AG04450 (cell line): ENCODE results near the gene GAB3. TPM values are rescaled to one million over a fixed set of nuclear protein-coding genes. Genes with fewer than 3 reads are reported as not detected.
A peak's percentile ranks its signal among the peaks of the same experiment; 100 is the strongest.

Experiments used
- CTCF ChIA-PET: fragments of 300-600, 350-600 bp; formaldehyde crosslinking; extraction: SDS; loops from one replicate; lab custom pipeline; 2022; ENCODE audit warnings: antibody characterized with exemption, inconsistent platforms; lab: Charles Lee
- POLR2A ChIA-PET: fragments of 350-600 bp; formaldehyde crosslinking; extraction: SDS; loops from one replicate; lab custom pipeline; 2021; ENCODE audit warnings: antibody characterized with exemption, inconsistent platforms; lab: Yijun Ruan, JAX
- DNase-seq: peaks from one replicate; pipeline ENCODE4 v3.0.0-alpha.2; 2011; ENCODE audit warnings: low read depth, low spot score
- H3K27ac ChIP-seq: one replicate; pipeline ENCODE4 v1.5.1; 2012; ENCODE audit warnings: low read depth, low read length, control low read depth
- H3K27me3 ChIP-seq: one replicate; pipeline ENCODE4 v1.6.0; 2012; ENCODE audit warnings: low read length; ENCODE audit not compliant: control insufficient read depth, insufficient read depth
- H3K4me3 ChIP-seq: 2 replicates; pipeline ENCODE4 v1.5.1; 2011; ENCODE audit warnings: mild to moderate bottlenecking, low read depth, low read length, control low read depth
- H3K9me3 ChIP-seq: 2 replicates; pipeline ENCODE4 v1.5.1; 2012; ENCODE audit warnings: low read length; ENCODE audit not compliant: control insufficient read depth, insufficient read depth
- CTCF ChIP-seq: IDR thresholded peaks from 2 replicates; pipeline ENCODE4 v1.5.1; 2011; ENCODE audit warnings: low read depth, low read length, control low read depth, inconsistent platforms
- polyA plus RNA-seq: library from polyadenylated mRNA; depleted of rRNA; stranded (reverse); fragments of >200 nt; gene quantifications from 2 replicates; pipeline ENCODE4 v1.2.3, GENCODE V29; 2011

GAB3 gene
- polyA plus RNA-seq, 1 experiment: 2.5 TPM

DNA sequence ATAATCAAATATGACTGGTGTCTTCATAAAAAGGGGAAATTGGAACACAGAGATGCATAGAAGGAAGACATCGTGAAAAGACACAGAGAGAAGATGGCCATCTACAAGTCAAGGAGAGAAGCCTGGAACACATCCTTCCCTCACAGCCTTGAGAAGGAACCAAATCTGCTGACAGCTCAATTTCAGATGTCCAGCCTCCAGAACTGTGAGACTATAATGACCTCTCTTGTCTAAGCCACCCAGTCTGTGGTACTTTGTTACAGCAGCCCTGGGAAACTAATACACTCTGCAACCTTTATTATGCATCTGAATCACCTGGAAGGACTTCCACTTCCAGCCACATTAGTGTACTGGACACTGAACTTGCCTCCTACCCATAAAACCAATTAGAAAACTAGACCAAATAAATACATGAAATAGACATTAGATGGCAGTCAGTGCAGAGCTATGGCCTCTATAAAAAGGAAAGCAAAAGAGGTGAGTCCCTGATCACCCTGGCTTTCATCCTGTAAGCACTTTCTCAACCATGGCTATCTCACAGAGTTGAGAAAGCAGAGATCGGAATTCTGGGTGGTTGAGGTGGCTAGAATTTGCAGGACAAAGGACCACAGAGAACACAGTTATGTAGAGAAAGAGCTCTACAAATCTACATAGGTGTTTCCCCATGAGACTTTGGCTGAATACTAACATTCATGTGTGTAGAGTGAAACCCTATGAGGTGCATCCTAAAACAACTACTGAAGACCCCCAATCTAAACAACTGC lies 25.7 kb downstream of the GAB3 start:
- H3K27ac ChIP-seq: no peak overlapping the region
- ChIA-PET CTCF (interaction anchor here (1.0 to 1.2 kb wide), 2 partner anchors 23 kb away, joined by 3 to 4 read pairs; no protein-coding TSS in a partner anchor), POLR2A (no interaction called here)
- H3K27me3 ChIP-seq: no peaks in the 10 kb centered on the region
- no peak for TF ChIP-seq CTCF
- no peaks in the 10 kb centered on the region for H3K9me3 ChIP-seq
- no peak for DNase-seq
- H3K4me3 ChIP-seq: no peak overlapping the region

DNA sequence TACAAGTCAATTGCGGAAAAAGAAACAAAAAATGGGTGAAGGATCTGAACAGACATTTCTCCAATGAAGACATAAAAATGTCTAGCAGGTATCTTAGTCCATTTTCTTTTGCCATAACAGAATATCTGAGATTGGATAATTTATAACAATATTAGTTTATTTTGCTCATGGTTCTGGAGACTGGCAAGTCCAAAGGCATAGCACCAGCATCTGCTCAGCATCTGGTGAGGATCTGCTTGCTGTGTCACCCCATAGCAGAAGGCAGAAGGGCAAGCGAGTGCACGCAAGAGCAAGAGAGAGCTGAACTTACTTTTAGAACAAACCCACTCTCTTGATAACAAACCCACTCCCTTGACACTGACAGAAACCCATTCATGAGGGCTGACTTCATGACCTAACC lies 29.7 kb downstream of the GAB3 start:
- ChIA-PET CTCF (no interaction called here), POLR2A (no interaction called here)

GRCh38 chrX:154720067-154720466 lies 30.8 kb downstream of the GAB3 start:
- no peak overlapping the region for H3K27ac ChIP-seq
- H3K27me3 ChIP-seq: no peaks in the 10 kb centered on the region
- POLR2A ChIA-PET: no interaction called here
- H3K4me3 ChIP-seq: no peak overlapping the region
- TF ChIP-seq CTCF: no peak
- no peaks in the 10 kb centered on the region for H3K9me3 ChIP-seq
- DNase-seq: no peak
- CTCF ChIA-PET: interaction anchor here (1.0 kb wide), 2 partner anchors 12 to 29 kb away, joined by 3 read pairs; no protein-coding TSS in a partner anchor

More for the DNA sequence above, 29.7 kb downstream of the GAB3 start:
- TF ChIP-seq CTCF: no peak
- H3K27me3 ChIP-seq: no peaks in the 10 kb centered on the region
- H3K9me3 ChIP-seq: no peaks in the 10 kb centered on the region
- no peak overlapping the region for H3K4me3 ChIP-seq
- no peak overlapping the region for H3K27ac ChIP-seq
- DNase-seq: no peak

GRCh38 chrX:154719132-154719675 lies 31.7 kb downstream of the GAB3 start:
- POLR2A ChIA-PET: no interaction called here

More at GRCh38 chrX:154719132-154719675, 31.7 kb downstream of the GAB3 start:
- TF ChIP-seq CTCF: no peak
- Histone ChIP-seq H3K27me3 (no peaks in the 10 kb centered on the region), H3K27ac (peak overlapping the region; percentile 31), H3K4me3 (no peak overlapping the region), H3K9me3 (no peaks in the 10 kb centered on the region)
- DNase-seq: no peak
- CTCF ChIA-PET: interaction anchor here (0.9 to 1.3 kb wide), 4 partner anchors 13 to 31 kb away, joined by 3 read pairs; no protein-coding TSS in a partner anchor
